Osteoblast (primary cell): ENCODE results near the gene LSR. TPM values are rescaled to one million over a fixed set of nuclear protein-coding genes. Genes with fewer than 3 reads are reported as not detected.

Experiments used
- DNase-seq: peaks from one replicate; pipeline ENCODE4 v3.0.0; 2011; ENCODE audit warnings: low spot score, mixed read lengths; ENCODE audit not compliant: insufficient read length; ENCODE audit errors: missing footprints
- H2AFZ ChIP-seq: 2 replicates; pipeline ENCODE4 v1.6.0; 2011; ENCODE audit warnings: mild to moderate bottlenecking, low read length
- H3K27ac ChIP-seq: 2 replicates; pipeline ENCODE4 v1.5.1; 2011; ENCODE audit warnings: mild to moderate bottlenecking, low read depth, low read length, moderate library complexity
- H3K27me3 ChIP-seq: 2 replicates; pipeline ENCODE4 v1.6.0; 2012; ENCODE audit warnings: mild to moderate bottlenecking, control low read depth, inconsistent platforms, low read length, moderate library complexity; ENCODE audit not compliant: insufficient read depth
- H3K36me3 ChIP-seq: 2 replicates; pipeline ENCODE4 v1.5.1; 2011; ENCODE audit warnings: mild to moderate bottlenecking, low read length, control low read depth, moderate library complexity; ENCODE audit not compliant: insufficient read depth
- H3K4me1 ChIP-seq: 2 replicates; pipeline ENCODE4 v1.5.1; 2011; ENCODE audit warnings: mild to moderate bottlenecking, low read length, control low read depth, moderate library complexity; ENCODE audit not compliant: insufficient read depth
- H3K4me2 ChIP-seq: 2 replicates; pipeline ENCODE4 v1.6.0; 2011; ENCODE audit warnings: mild to moderate bottlenecking, low read length; ENCODE audit not compliant: insufficient read depth
- H3K4me3 ChIP-seq: fragments of 200-600 bp; sonication (generic); 3 replicates; pipeline ENCODE4 v1.5.1; 2012; ENCODE audit warnings: mild to moderate bottlenecking, low read length, inconsistent platforms; ENCODE audit not compliant: insufficient read depth
- H3K79me2 ChIP-seq: 2 replicates; pipeline ENCODE4 v1.6.0; 2012; ENCODE audit warnings: mild to moderate bottlenecking, low read length, control low read depth, inconsistent platforms; ENCODE audit not compliant: insufficient read depth
- H3K9me3 ChIP-seq: 2 replicates; pipeline ENCODE4 v1.5.1; 2011; ENCODE audit warnings: low read depth, low read length, control low read depth
- H4K20me1 ChIP-seq: 2 replicates; pipeline ENCODE4 v1.6.0; 2012; ENCODE audit warnings: mild to moderate bottlenecking, low read length, control low read depth; ENCODE audit not compliant: insufficient read depth
- CTCF ChIP-seq: IDR thresholded peaks from 2 replicates; pipeline ENCODE4 v1.5.1; 2011; ENCODE audit warnings: mild to moderate bottlenecking, low read depth, low read length, moderate library complexity; ENCODE audit errors: extremely low read depth
- total RNA-seq: library from RNA; depleted of rRNA; stranded (reverse); fragments of >200 nt; gene quantifications from 2 replicates; pipeline ENCODE4 v1.2.3, GENCODE V29; 2012

LSR gene
- total RNA-seq, 1 donor: 0.36 TPM

- peak; percentile 58 for DNase-seq
- no peaks in the 10 kb centered on the region for H3K4me1 ChIP-seq
- TF ChIP-seq CTCF: no peak
Observed at GRCh38 chr19:35310811-35311465, 62.1 kb downstream of the LSR start.

GRCh38 chr19:35311901-35312665, 63.3 kb downstream of the LSR start:
- DNase-seq: peak; percentile 54
- Histone ChIP-seq H3K36me3 (no peaks in the 10 kb centered on the region), H3K27ac (no peak overlapping the region), H3K4me2 (no peak overlapping the region), H2AFZ (no peak overlapping the region), H3K9me3 (no peaks in the 10 kb centered on the region), H3K4me1 (no peaks in the 10 kb centered on the region), H3K4me3 (no peak overlapping the region), H4K20me1 (no peaks in the 10 kb centered on the region), H3K79me2 (no peaks in the 10 kb centered on the region), H3K27me3 (no peaks in the 10 kb centered on the region)
- no peak for TF ChIP-seq CTCF

More at GRCh38 chr19:35310811-35311465, 62.1 kb downstream of the LSR start:
- no peak overlapping the region for H3K27ac ChIP-seq
- no peaks in the 10 kb centered on the region for H3K79me2 ChIP-seq
- no peaks in the 10 kb centered on the region for H4K20me1 ChIP-seq
- H3K9me3 ChIP-seq: no peaks in the 10 kb centered on the region
- H3K36me3 ChIP-seq: no peaks in the 10 kb centered on the region
- H3K27me3 ChIP-seq: no peaks in the 10 kb centered on the region
- no peak overlapping the region for H3K4me3 ChIP-seq
- no peak overlapping the region for H2AFZ ChIP-seq
- H3K4me2 ChIP-seq: no peak overlapping the region

DNA sequence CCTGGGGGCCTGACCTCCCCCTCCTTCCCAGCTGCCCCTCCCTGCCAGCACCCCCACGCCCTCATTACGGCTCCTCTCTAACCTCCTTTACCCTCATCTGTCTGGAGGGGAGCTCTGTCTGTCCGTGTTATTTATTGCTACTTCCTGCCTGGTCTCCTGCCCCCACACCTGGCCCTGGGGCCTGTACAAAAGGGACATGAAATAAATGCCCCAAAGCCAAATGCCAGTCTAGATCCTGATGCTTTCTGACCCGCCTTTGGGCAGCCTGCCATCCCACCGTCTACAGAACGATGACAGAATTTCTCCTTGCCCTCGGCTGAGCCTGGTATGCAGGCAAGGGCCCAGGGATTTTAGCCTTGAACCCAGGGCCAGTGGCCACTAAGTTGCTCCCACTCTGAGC, 64.8 kb downstream of the LSR start:
- H3K4me1 ChIP-seq: peaks cover 1% of the 10 kb centered on the region

More for the DNA sequence above, 64.8 kb downstream of the LSR start:
- H3K4me2 ChIP-seq: no peak overlapping the region
- no peak overlapping the region for H3K4me3 ChIP-seq
- no peak for TF ChIP-seq CTCF
- no peaks in the 10 kb centered on the region for H3K27me3 ChIP-seq
- no peak overlapping the region for H3K27ac ChIP-seq
- no peaks in the 10 kb centered on the region for H3K9me3 ChIP-seq
- no peaks in the 10 kb centered on the region for H3K36me3 ChIP-seq
- no peaks in the 10 kb centered on the region for H4K20me1 ChIP-seq
- H3K79me2 ChIP-seq: no peaks in the 10 kb centered on the region
- DNase-seq: peak; percentile 35
- H2AFZ ChIP-seq: no peak overlapping the region
